ENCODE data around the gene MTA2. TPM values are rescaled to one million over a fixed set of nuclear protein-coding genes. Genes with fewer than 3 reads are reported as not detected.

The MTA2 gene
- polyA plus RNA-seq, 2 of the 4 experiments (the other 2 are of a cell fraction) = 21.8 to 85.0 TPM

DNA sequence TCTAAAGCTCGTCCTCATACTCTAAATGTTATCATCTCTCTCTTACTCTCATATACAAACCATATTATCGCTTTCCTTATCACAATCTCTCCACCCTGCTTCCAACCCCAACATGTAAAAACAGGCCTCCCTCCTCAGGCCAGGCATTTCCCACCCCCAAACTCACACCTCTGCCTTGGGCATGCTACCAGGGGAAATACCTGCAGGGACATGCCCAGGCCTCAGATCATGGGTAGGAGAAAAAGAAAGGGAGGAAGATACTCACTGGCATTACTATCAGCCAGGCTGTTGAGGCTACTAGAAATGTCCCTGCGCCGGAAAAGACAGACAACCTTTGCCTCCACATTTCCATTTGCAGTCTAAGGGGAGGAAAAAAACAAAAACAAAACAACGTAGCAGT lies 1.8 kb downstream of the MTA2 start:
- ChIA-PET CTCF (interaction anchor here (0.6 to 5.1 kb wide), 3 partner anchors 12 to 1218 kb away, joined by 3 to 42 read pairs (median 8); partner anchors contain the start of genes EML3 and ROM1), POLR2A (interaction anchor here (0.9 to 3.5 kb wide), 5 partner anchors 8 to 154 kb away, joined by 4 to 75 read pairs (median 5); partner anchors contain the start of genes C11orf98, CSKMT, INTS5 and TUT1)
- Histone ChIP-seq H3K4me3 (peak overlapping the region; percentile 92), H3K4me1 (peaks cover 28% of the 10 kb centered on the region), H3K9me3 (no peaks in the 10 kb centered on the region), H3K27ac (peak overlapping the region; percentile 95 to 98), H3K4me2 (peak overlapping the region; percentile 95)
- 68% methylated on average over 5 of the region's 5 CpGs for WGBS (ENCODE audit: missing lambda C conversion rate)
- FAIRE-seq (no peak), DNase-seq (ENCODE audit: low read depth in 1 of 2, low spot score in 1 of 2) (no peak), ATAC-seq (no peak)
- TF ChIP-seq CEBPB (IDR thresholded peaks at IDR 0.05) (no peak), ZSCAN20 (CRISPR knock-in tag; IDR thresholded peaks at IDR 0.05) (no peak), EHMT2 (IDR thresholded peaks at IDR 0.05; ENCODE audit: low read depth) (no peak), NR3C1 (IDR thresholded peaks at IDR 0.05) (no peak), RARB (CRISPR knock-in tag; IDR thresholded peaks at IDR 0.05) (no peak), HOXB5 (CRISPR knock-in tag; IDR thresholded peaks at IDR 0.05) (no peak), EHF (CRISPR knock-in tag; IDR thresholded peaks at IDR 0.05) (no peak), BCL3 (IDR thresholded peaks at IDR 0.05) (no peak), RNF2 (IDR thresholded peaks at IDR 0.05; ENCODE audit: borderline replicate concordance, low read depth) (no peak), POLR2A (IDR thresholded peaks at IDR 0.05; ENCODE audit: low read length) (no peak), CBX2 (IDR thresholded peaks at IDR 0.05; ENCODE audit: borderline replicate concordance, low read depth) (no peak)
- TF ChIP-seq, protein P1, sequence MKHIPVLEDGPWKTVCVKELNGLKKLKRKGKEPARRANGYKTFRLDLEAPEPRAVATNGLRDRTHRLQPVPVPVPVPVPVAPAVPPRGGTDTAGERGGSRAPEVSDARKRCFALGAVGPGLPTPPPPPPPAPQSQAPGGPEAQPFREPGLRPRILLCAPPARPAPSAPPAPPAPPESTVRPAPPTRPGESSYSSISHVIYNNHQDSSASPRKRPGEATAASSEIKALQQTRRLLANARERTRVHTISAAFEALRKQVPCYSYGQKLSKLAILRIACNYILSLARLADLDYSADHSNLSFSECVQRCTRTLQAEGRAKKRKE (CRISPR knock-in tag; IDR thresholded peaks at IDR 0.05; ENCODE audit: low read depth) = no peak

GRCh38 chr11:62599069-62599696 lies 2.5 kb downstream of the MTA2 start:
- DNase-seq (ENCODE audit: low read depth in 1 of 2, low spot score in 1 of 2) (peak; percentile 97 to 99), ATAC-seq (peak; percentile 32 to 76; a peak in 5 of 6 replicates), FAIRE-seq (no peak)
- Histone ChIP-seq H3K27ac (peak overlapping the region; percentile 95 to 98), H3K4me3 (peak overlapping the region; percentile 92), H3K4me2 (peak overlapping the region; percentile 95), H3K4me1 (peaks cover 25% of the 10 kb centered on the region), H3K9me3 (no peaks in the 10 kb centered on the region)
- CTCF ChIA-PET = interaction anchor here (0.6 to 1.7 kb wide), 4 partner anchors 8 to 56 kb away, joined by 3 to 8 read pairs (median 3); no protein-coding TSS in a partner anchor
- WGBS (ENCODE audit: missing lambda C conversion rate) = 39% methylated on average over 7 of the region's 7 CpGs
- POLR2A ChIA-PET = interaction anchor here (0.9 to 3.5 kb wide), 4 partner anchors 7 to 66 kb away, joined by 4 to 75 read pairs (median 5); partner anchors contain the start of genes C11orf98, CSKMT, INTS5 and TUT1
- TF ChIP-seq GATA3 (IDR thresholded peaks at IDR 0.05; ENCODE audit: borderline replicate concordance) (0 out of 2 replicates have a peak, but pooled peaks have one; percentile 30), FOSB (CRISPR knock-in tag; IDR thresholded peaks at IDR 0.05) (no peak), REST (IDR thresholded peaks at IDR 0.05) (0 out of 2 replicates have a peak, but pooled peaks have one; percentile 8), CEBPB (IDR thresholded peaks at IDR 0.05) (peak in 1 of 2 experiments; percentile 42; a peak in 1 of 4 replicates), MAZ (IDR thresholded peaks at IDR 0.05; ENCODE audit: borderline replicate concordance, low read depth, low read length) (0 out of 2 replicates have a peak, but pooled peaks have one; percentile 46), PHF8 (IDR thresholded peaks at IDR 0.05; ENCODE audit: borderline replicate concordance, low read depth) (no peak), MAX (IDR thresholded peaks at IDR 0.05) (peak; percentile 62), JUN (IDR thresholded peaks at IDR 0.05) (peak in 1 of 2 experiments; percentile 30; a peak in 1 of 5 replicates)
